ENCODE data around the gene CXCL8. TPM values are rescaled to one million over a fixed set of nuclear protein-coding genes. Genes with fewer than 3 reads are reported as not detected.

CXCL8 gene
- total and polyA plus RNA-seq, 10 donors: 0.28 to 28.4 (median 0.77) TPM

DNA sequence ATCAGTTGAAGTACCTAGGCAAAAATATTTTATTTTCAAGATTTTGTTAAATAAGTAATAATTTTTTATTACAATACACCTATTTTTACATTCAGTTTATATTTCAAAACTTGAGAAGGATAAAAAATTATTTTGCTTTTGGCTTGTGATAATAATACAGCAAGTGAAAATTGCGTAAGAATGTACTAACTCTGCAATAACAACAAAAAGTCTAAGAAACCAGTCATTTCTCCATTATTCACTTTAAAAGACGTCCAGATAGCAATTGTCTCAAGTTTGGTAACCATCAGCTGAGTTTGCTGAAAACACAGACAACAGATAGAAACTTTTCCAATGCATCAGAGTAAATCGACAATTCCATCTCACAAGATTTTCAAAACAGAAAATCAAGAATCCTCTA is 12.1 kb downstream of the CXCL8 start:
- H3K27me3 ChIP-seq (replicated peaks in 1 of 7): peaks cover 0 to 7% (median 0%) of the 10 kb centered on the region in 7 donors
- no peak for DNase-seq
- TF ChIP-seq POLR2A (IDR thresholded peaks at IDR 0.05): no peak
- TF ChIP-seq POLR2AphosphoS5 (IDR thresholded peaks at IDR 0.05): no peak
- TF ChIP-seq, protein P1, sequence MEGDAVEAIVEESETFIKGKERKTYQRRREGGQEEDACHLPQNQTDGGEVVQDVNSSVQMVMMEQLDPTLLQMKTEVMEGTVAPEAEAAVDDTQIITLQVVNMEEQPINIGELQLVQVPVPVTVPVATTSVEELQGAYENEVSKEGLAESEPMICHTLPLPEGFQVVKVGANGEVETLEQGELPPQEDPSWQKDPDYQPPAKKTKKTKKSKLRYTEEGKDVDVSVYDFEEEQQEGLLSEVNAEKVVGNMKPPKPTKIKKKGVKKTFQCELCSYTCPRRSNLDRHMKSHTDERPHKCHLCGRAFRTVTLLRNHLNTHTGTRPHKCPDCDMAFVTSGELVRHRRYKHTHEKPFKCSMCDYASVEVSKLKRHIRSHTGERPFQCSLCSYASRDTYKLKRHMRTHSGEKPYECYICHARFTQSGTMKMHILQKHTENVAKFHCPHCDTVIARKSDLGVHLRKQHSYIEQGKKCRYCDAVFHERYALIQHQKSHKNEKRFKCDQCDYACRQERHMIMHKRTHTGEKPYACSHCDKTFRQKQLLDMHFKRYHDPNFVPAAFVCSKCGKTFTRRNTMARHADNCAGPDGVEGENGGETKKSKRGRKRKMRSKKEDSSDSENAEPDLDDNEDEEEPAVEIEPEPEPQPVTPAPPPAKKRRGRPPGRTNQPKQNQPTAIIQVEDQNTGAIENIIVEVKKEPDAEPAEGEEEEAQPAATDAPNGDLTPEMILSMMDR (IDR thresholded peaks at IDR 0.05 in 8 of 11, conservative IDR thresholded peaks at IDR 0.05 in 3 of 11): no peak
- intact Hi-C loops (cut with DNase I; ENCODE audit: low total_unique reads): no loop called here
- H3K27ac ChIP-seq: no peak overlapping the region
- no peaks in the 10 kb centered on the region for H3K36me3 ChIP-seq
- 71 to 88% (median 77%) methylated on average over 3 of the region's 3 CpGs for WGBS, 5 donors
- no peaks in the 10 kb centered on the region for H3K9me3 ChIP-seq
- no peaks in the 10 kb centered on the region for H3K4me1 ChIP-seq
- no peak overlapping the region for H3K4me3 ChIP-seq

DNA sequence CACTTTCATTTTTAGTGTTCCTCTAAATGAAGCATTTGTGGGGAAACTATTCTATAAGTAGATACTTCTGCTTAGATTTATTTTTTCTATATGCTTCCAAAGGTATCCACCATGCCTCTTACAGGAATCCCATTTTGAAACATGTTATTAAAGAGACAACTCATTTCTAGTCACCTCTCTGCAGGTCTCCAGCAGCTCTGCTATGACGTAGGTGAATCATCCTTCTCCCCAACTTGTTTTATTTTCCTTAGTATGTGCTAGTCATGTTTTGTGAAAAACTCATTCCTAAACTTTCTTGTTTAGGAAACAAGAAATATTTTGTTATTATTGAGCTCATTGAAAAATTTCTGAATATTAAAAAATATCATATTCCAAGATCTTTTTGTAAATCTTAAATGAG is 12.8 kb downstream of the CXCL8 start:
- Histone ChIP-seq H3K36me3 (no peaks in the 10 kb centered on the region), H3K27me3 (replicated peaks in 1 of 7) (peaks cover 0 to 7% (median 0%) of the 10 kb centered on the region in 7 donors), H3K4me3 (no peak overlapping the region), H3K9me3 (no peaks in the 10 kb centered on the region), H3K4me1 (no peaks in the 10 kb centered on the region), H3K27ac (no peak overlapping the region)
- TF ChIP-seq POLR2A (IDR thresholded peaks at IDR 0.05): no peak
- TF ChIP-seq POLR2AphosphoS5 (IDR thresholded peaks at IDR 0.05): no peak
- TF ChIP-seq, protein P1 (IDR thresholded peaks at IDR 0.05 in 8 of 11, conservative IDR thresholded peaks at IDR 0.05 in 3 of 11): no peak
- intact Hi-C loops (cut with DNase I; ENCODE audit: low total_unique reads): no loop called here
- WGBS, 5 donors: 78 to 93% (median 83%) methylated on average over 1 of the region's 1 CpG
- DNase-seq: no peak

DNA sequence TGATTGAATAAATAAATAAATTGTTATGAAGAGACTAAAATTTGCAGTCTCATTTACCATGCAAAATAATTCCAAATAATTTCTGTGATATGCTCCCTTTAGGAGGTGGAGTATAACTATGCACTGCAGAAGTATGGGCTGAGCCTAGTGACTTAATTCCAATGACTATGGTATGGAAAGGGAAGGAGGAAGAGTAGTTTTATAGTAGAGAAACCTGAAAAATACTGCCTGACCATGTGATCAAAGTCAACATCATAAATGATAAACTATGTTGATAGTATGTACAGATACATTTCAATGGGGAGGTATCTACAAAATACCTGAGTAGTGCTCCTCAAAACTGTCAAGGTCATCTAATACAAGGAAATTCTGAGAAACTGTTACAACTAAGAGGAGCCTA is 14.6 kb downstream of the CXCL8 start:
- Histone ChIP-seq H3K4me1 (no peaks in the 10 kb centered on the region), H3K9me3 (no peaks in the 10 kb centered on the region), H3K27ac (no peak overlapping the region), H3K27me3 (replicated peaks in 1 of 7) (no peaks in the 10 kb centered on the region), H3K36me3 (no peaks in the 10 kb centered on the region), H3K4me3 (no peak overlapping the region)
- no peak for DNase-seq
- intact Hi-C loops (cut with DNase I; ENCODE audit: low total_unique reads): no loop called here
- TF ChIP-seq POLR2A (IDR thresholded peaks at IDR 0.05) (no peak), POLR2AphosphoS5 (IDR thresholded peaks at IDR 0.05) (no peak)
- TF ChIP-seq, protein P1 (IDR thresholded peaks at IDR 0.05 in 8 of 11, conservative IDR thresholded peaks at IDR 0.05 in 3 of 11): no peak

DNA sequence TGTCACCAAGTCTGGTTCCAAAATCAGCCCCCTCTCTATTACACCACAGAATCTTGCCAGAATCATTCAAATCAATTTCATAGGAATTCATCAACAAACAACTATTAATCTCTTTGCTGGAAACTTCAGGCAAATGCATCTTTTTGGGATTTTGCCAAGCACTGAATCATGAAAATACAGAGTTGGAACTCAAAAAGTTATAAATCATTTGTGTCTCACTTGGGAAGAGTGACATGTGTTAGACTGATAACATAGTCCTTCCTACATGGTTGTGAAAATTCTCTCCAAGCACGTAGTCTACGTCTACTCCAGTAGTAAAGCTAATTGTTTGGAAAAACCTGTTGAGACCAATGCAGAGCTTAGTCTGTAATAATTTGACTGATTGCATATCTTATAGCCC is 19.0 kb downstream of the CXCL8 start:
- H3K9me3 ChIP-seq: no peaks in the 10 kb centered on the region
- H3K4me1 ChIP-seq: peaks cover 0 to 16% (median 0%) of the 10 kb centered on the region in 6 donors
- no peaks in the 10 kb centered on the region for H3K36me3 ChIP-seq
- H3K27me3 ChIP-seq (replicated peaks in 1 of 7): no peaks in the 10 kb centered on the region
- H3K27ac ChIP-seq: no peak overlapping the region
- H3K4me3 ChIP-seq: no peak overlapping the region
- WGBS, 5 donors: 85 to 95% (median 87%) methylated on average over 2 of the region's 2 CpGs
- TF ChIP-seq POLR2AphosphoS5 (IDR thresholded peaks at IDR 0.05) (no peak), POLR2A (IDR thresholded peaks at IDR 0.05) (no peak)
- TF ChIP-seq, protein P1 (IDR thresholded peaks at IDR 0.05 in 8 of 11, conservative IDR thresholded peaks at IDR 0.05 in 3 of 11): no peak
- intact Hi-C loops (cut with DNase I; ENCODE audit: low total_unique reads): no loop called here
- DNase-seq: no peak

All from spleen (tissue), 11 donors.